ENCODE data around the gene VCAN.
"Not testable (repeated sequence)": the region's sequence is repeated elsewhere in the genome, so short reads cannot be mapped to it uniquely, and the experiment has no call there.

Gene VCAN

DNA sequence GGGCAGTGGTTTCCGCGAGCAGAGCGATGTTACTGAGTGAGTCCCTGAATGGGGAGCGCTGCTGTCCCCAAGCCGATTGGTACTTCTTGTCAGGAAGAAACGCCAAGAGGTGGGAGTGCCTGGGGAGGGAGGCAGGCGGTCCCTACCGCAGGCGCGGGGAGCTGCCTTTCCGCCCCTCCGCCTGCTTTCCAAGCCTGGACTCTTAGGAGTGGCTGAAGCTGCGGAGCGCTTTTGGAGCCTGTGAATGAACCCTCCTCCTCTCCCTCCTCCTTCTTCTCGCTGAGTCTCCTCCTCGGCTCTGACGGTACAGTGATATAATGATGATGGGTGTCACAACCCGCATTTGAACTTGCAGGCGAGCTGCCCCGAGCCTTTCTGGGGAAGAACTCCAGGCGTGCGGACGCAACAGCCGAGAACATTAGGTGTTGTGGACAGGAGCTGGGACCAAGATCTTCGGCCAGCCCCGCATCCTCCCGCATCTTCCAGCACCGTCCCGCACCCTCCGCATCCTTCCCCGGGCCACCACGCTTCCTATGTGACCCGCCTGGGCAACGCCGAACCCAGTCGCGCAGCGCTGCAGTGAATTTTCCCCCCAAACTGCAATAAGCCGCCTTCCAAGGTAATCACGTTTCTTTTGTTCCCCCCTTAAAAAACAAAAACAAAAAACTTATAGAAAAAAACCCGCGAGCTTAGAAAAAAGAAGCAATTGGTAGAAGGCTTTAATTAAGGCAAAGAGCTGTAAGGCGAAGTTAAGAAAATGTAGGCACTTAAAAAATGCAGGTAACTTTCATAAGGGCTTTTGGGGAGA is at the start of gene VCAN:
Gene VCAN, plus strand, starts transcription at position 340 of the 808 bp plus-strand sequence. CDS start 11,775 bp downstream, outside the sequence.
- DNase-seq, result peak; percentile 63

DNA sequence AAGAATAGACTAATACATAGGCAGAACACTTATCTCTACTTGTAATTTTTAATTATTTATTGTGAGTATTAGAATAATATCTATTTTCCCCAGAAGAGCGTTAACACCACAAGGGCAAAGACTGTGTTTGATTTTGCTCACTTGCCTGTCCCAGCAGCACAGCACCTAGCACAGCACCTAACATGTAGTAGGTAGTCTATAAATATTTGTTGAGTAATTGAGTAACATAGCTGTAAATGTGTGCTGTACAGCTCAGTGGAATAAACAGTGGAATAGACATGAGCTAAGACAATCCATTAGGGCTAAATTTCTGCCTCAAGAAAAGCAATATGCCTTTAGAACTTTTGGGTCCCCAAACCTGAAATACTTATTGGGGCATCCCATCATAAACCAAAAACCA is 49.3 kb upstream of the VCAN start:
- DNase-seq, result no peak

DNA sequence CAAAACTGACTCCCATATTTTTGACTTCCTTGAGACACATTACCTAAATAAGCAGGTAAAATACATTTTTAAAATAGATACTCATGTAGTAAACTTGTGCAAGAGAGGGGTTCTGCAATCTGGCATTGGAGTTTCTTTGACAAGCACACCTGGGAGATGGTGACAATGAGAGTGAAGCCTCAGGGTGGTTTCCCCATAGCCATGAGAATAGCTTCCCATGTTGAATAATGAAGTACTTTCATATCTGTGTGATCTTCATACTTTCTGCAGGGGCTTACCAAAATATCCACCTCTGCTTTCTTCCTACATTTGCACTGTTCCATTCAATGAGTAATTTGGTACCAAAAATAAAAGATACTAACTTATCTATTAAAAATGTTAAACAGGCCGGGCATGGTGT is 44.7 kb upstream of the VCAN start:
- no peak for DNase-seq

DNA sequence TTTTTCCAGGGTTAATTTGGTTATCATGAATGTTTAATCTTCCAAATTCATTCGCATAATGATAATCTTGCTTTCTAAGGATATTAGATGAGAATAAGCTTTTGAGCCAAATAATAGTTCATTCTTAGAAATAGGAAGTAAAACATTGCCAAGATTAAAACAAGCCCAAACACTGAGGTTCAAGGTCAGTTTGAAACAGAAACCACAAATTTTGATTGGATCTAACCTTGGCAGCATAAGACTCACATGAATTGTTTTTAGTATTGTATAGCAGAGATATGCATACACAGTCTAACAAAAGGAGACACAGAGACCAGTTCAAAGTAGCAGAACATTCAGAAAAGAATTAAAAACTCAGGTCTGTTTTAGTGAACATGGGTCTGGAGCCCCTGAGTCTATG is 43.4 kb upstream of the VCAN start:
- DNase-seq, result no peak

DNA sequence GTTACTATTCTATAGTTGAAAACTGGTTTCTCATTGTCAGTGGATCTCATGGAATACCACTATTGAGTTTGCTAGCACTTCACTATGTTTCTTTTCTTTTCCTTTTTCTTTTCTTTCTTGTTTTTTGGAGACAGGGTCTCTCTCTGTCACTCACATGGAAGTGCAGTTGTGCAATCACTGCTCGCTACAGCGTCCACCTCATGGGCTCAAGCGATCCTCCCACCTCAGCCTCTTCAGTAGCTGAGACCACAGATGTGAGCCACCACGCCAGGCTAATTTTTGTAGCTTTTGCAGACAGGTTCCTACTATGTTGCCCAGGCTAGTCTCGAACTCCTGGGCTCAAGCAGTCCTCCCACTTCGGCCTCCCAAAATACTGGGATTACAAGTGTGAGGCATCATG is 42.7 kb upstream of the VCAN start:
- no peak for DNase-seq

DNA sequence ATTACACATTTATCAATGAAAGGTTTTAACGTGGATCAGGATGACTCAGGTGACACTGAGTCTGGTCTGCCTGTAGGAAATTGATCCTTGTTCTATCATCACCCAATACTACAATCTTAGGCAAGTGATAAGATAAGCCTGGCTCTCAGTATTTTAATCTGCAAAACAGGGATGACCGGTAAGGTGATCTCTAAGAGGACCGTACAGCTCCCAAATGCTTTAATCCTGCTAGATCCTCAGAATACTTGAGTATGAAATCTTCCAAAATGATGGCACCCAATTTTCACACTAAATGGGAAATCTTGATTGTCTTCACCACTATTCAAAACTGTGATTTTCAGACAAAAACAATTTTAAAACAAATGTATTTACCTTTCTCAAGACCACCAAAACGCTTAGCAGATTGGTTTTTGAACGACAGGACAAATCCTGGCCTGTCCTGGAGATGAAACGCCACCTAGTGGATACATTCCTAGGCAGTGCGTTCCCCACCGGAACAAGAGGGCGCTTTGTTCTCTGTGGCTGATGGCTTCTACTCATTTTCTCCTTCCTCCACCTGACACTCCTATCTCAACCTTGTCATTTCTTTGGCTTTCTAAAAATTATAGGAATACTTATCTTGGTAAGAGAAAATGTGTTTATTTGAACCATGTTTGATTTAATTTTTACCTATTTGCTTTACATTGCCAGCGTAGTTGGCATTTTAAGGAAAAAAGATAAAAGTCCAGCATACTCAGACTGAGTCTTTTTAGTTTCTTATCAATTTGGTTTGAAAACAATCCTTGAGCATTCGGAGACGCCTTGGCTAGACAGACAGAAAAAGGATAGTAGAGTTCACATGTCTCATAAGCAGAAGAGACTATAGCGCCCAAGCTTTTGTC is 41.2 kb upstream of the VCAN start:
- DNase-seq, result peak; percentile 77

DNA sequence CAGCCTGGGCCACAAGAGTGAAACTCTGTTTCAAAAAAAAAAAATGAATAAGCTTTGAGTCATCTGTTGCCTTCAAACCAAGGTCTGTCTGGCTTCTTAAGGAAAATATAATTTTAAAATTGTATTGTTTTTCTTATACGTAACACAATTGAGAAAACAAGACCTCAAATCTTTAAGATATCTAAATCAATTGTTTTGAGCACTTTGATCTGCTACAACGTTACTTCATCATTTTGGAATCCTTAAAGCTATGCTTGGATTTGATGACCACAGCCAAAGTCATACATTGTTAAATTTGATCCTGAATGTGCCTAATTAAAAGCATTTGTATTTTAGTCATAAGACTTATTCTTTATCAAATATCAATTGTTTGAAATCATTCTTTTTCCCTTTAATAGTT is 37.7 kb upstream of the VCAN start:
- no peak for DNase-seq

DNA sequence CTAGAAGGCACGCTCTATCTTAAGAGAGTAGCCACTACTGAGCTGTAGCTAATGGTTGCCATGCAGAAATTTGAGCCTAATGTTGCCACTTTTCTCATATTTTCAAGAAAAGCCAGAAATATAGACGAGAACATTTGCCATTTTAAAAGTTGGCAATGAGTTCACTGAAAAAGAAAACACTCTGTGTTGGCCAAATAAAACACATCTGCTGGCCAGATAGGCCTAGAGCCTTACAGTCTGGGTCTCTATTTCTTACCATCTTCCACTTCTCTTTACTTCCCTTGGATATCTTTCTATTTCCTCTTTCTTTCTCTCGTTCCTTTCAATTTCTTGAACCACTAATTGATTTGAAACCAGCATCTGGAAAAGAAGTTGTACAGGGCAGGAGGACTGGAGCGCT is 36.6 kb upstream of the VCAN start:
- DNase-seq, result no peak

DNA sequence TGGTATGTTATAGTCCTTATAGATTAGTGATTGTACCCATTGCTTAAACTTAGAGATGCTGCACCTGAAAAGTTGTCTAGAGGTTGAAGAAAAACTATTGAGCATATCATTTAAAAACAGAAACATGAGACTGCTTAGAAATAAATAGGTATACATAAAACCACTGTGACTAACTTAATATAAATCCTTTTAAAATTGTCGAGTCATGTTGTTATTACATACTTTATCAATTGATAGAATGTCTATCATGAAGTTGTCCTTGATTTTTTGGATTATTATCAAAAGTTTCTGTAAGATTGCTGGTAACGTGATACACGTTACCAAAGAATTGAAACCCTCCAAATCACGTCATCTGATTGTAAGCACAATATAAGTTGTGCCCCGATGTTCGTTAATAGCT is 35.3 kb upstream of the VCAN start:
- DNase-seq, result no peak

DNA sequence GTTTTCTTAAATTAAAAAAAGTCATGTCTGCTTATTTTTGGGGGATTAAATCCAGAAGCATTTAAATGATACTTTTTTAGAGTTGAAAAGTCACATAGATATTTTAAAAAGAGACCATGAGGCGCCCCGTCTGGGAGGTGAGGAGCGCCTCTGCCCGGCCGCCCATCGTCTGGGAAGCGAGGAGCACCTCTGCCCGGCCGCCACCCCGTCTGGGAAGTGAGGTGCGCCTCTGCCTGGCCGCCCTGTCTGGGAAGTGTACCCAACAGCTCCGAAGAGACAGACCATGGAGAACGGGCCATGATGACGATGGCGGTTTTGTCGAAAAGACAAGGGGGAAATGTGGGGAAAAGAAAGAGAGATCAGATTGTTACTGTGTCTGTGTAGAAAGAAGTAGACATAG is 33.8 kb upstream of the VCAN start:
- DNase-seq, result not testable (repeated sequence)

DNA sequence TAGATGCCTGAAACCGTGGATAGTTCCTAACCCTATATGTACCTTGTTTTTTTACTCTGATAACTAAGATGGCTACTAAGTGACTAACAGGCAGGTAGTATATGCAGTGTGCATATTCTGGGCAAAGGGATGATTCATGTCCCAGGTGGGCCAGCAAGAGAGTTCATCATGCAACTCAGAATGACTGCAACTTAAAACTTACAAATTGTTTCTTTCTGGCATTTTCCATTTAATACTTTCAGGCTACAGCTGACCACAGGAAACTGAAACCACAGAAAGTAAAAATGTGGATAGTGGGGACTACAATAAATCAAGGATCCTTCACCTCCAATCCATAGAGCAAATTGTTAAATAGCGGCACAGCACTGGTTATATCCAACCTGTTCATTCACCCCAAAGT is 30.7 kb upstream of the VCAN start:
- no peak for DNase-seq

DNA sequence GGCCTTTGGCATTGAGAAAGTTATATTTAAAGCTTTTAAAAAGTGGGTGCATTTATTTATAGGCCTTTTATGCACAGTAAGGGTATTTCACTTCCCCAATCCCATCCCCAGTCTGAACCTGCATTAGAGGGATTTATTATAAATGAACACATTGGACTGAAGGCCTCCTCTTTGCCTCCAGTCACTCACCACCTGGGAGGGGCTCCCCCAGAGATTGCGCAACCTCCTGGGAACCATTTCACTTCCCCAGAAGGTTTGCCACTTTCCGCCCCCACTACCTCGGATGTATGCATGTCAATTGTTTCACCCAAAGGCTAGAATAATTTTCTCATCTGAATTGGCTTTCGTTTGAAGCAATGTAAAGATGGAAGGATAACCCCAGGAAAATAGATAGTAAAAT is 29.8 kb upstream of the VCAN start:
- DNase-seq, result no peak

DNA sequence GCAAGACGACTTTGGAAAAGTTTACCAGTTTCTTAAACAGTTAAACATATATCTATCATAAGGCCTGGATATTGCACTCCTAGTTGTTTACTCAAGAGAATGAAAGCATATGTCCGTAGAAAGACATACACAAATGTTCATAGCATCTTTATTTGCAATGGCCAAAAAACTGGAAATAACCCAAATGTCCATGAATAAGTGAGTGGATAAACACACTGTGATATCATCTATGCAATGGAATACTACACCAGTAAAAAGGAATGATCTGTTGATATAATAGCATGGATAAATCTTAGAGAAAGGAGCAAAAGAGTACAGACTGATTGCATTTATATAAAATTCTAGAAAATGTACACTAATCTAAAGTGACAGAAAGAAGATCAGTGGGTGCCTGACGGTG is 28.0 kb upstream of the VCAN start:
- DNase-seq, result no peak

DNA sequence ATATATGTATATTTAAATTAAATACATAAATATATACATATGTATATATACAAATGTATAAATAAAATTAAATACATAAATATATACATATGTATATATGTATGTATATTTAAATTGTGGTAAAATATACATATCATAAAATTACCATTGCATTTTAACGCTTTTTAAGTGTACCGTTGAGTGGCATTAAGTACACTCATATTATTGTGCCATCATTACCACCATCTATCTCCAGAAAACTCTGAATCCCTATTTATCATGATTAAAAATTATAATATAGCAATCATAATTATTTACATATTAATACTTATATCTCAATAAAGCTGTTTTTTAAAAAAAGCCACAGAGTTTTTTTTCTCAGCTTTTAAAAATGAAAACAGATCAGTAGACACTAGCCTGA is 27.1 kb upstream of the VCAN start:
- no peak for DNase-seq

DNA sequence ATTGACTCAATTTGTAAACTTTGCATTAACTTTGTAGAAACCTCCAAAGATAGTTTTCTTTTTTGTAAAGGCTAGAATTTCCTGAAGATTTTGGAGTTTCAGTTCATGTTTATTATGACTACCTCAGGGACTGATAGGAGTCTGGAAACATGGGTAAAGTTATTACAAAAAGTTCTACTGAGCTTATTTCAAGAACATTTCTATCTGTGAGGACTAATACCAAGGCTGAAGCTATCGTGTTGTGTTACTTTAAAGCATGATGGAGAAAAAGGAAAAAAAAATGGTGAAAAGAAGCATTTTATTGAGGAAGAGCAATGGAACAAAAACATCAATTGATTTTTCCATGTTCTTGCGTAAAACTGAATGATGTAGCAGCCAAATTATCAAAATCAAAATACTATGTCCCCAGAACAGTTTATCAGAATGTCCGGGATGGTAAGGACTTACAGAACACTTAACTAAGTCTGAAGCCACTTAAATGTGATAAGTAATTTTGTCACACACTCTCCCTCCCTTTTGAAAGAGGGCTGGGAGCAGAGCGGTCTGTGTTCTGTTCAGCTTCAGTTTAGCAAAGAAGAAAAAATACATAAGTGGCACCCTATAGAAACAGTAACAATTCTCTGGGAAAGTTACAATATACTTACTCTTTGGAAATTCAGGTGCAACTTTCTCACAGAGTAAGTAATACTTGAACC is 25.1 kb upstream of the VCAN start:
- DNase-seq, result no peak

DNA sequence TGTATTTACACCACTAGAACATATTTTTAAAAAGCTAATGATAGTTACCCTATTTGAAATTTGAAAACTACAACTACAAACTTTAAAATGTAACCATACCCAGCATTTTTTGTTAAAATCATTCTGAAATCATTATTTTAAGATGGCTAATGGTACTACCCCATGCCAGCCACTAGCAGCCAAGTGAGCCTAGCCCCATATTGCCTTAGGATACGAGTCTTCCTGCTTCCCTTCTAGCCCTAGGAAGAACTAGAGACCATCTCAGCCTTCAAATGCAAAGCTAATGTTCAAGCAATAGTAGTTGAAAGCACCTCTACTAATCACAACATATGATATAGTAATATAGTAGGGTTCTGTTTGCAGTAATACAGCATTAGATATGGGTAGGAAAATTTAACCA is 24.0 kb upstream of the VCAN start:
- peak; percentile 33 for DNase-seq

DNA sequence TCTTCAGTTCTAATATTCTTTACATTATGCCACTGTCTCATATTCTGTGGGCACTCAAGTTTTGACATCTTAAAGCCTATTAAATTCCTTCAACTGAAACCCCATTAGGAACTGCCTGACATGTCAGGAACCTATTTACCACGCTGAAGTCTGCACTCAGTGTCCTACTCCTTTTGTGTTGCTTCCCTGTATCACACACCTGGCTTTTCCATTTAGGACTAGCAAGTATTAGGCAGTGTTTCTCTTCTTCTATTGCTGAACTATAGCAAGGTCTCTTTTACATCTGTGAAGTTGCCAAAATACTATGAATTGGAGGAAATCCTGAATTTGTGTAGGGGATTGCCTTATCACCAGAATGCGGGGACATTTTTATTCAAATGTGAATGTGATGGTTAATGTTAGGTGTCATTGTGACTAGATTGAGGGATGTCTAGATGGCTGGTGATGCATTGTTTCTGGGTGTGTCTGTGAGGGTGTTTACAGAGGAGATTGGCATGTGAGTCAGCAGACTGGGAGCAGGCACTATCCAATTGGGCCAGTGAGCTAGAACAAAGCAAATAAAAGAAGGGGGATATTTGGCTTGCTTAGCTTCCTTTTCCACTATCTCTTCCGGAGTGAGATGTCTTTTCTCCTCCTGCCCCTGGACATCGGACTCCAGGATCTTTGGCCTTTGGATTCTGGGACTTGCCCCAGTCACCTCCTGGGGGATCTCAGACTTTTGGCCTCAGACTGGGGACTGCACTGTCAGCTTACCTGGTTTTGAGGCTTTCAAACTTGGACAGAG is 21.2 kb upstream of the VCAN start:
- DNase-seq, result peak; percentile 17

DNA sequence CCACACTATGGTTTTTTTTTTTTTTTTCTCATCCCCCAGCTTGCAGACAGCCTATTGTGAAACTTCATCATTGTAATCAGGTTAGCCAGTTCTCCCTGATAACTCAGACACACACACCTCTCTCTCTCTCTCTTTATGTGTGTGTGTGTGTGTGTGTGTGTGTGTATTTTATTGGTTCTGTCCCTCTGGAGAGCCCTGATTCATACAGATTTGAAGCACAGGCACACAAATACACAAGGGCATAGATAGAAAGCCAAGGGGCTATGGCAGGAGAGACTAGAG is 20.6 kb upstream of the VCAN start:
- DNase-seq, result no peak

DNA sequence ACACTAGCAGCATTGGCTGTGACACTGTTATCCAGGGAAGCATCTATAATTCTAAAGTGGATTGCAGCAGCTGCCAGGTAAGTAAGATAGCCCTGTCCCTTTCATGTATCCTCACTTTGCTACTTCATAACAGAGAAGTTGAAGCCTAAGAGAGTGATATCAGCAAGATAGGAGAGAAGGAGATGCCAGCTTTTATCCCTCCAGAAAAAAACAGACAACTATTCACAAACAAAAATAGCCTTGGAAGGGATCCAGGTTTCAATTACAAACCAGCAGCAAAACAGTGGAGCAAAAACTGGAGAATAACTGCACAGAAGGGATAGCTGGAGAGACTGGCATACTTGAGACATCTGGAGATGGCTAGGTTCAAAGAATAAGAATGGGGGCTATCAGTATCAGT is 19.6 kb upstream of the VCAN start:
- no peak for DNase-seq

DNA sequence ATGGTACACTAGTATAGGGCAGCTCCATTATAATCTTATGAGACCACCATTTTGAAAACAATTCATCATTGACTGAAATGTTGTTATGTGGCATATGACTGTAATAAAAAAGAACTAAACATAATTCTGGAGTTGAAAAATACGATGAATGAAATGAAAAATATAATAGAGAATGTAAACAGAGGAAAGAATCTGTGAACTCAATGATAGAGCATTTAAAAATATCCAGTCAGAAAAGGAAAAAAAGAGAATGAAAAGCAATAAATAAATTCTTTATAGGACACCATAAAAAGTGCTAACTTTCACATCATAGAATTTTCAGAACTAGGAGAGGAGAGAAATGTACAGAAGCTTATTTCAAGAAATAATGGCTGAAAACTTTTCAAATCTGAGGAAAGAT is 17.6 kb upstream of the VCAN start:
- no peak for DNase-seq

DNA sequence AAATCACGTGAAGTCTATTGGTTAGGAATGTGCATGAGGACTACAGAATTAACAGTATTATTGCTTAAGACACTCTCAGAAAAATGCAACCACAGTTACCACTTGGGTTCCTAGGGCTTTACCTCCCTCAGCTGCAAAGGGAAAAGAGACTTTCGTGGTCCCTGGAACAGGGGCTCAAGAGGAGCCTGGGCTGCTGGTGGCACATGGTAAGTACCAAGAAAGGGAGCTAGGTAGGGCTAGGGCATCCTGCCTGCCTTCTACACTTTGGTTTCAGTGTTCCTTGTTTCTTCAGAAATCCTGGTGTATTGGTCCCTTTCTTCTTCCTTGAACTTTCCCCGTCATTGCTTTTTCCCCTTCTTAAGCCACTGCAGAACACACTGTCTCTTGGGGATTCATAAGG is 7.3 kb upstream of the VCAN start:
- no peak for DNase-seq

DNA sequence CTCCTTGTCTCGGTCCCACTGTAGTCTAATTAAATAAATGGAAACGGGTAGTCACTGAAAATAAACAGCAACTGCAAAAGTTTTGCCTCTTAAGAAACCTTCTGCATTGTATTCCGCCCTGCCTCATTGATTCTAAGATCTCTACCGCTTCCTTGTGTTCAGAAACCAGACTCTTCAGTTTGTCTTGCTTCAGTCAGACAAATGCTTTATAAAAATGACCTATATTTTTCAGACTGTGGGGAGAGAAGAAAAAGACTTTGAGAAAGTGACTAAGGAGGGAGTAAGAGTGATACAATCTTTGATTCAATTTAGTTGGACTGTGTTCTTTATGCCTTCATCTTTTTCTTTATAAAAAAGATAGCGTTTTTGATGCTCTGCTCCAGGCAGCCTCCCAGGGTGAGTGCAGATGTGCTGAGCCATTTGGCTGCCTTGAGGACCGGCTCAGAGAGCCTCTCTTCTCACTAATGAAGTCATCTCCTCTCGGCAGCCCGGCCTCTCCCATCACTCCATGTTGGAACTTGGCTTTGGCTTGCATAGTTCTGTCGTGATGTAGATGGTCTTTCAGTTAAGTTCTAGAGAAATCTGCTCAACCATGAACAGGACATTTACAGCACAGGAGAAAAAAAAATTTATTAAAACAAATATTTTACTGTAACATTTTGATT is 4.0 kb upstream of the VCAN start:
- no peak for DNase-seq

DNA sequence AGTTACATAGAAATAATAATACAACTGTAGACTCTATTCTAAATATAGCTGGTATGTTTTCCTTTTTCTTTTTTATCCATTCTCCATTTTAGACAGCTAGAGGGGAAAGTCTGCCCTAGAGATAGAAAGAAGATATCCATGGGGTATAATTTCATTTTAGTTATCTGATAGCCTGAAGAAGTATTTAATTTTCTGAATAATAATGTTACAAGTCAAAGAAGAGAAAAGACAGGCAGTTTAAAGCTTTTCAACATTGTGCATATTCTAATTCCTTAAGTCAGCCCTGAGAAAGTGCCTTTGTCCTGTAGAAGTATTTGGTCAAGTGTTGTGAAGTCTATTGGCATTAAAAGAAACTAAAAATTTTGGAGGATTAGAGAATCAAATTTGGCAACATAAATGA is 2.5 kb upstream of the VCAN start:
- no peak for DNase-seq

All from NCI-H69 (cell line).